OCI-LY1 (cell line): ENCODE measurements around the gene P2RX4.
"Not testable (repeated sequence)": the region's sequence is repeated elsewhere in the genome, so short reads cannot be mapped to it uniquely, and the experiment has no call there.

Experiments used
- H2AFZ ChIP-seq: fragments of 200-600 bp; sonication (generic), shearing (Covaris generic); 2 replicates; pipeline ENCODE4 v1.6.0; 2014; ENCODE audit warnings: antibody characterized with exemption, mild to moderate bottlenecking, low read length
- H3F3A ChIP-seq: fragments of 200-600 bp; sonication (generic), shearing (Covaris generic); 2 replicates; pipeline ENCODE4 v1.6.0; 2014; ENCODE audit warnings: mild to moderate bottlenecking, antibody characterized with exemption, low read length, moderate library complexity; ENCODE audit not compliant: insufficient read depth
- H3K27ac ChIP-seq: fragments of 200-600 bp; sonication (generic); 2 replicates; pipeline ENCODE4 v1.5.1; 2014; ENCODE audit warnings: low read length, mixed run types, mild to moderate bottlenecking, low read depth; ENCODE audit not compliant: poor library complexity, severe bottlenecking
- H3K27me3 ChIP-seq: fragments of 200-600 bp; sonication (generic); 2 replicates; pipeline ENCODE4 v1.6.0; 2014; ENCODE audit warnings: antibody characterized with exemption, mild to moderate bottlenecking, low read length, moderate library complexity; ENCODE audit not compliant: insufficient read depth
- H3K36me3 ChIP-seq: fragments of 200-600 bp; sonication (generic); 2 replicates; pipeline ENCODE4 v1.6.1; 2014; ENCODE audit warnings: mild to moderate bottlenecking, antibody characterized with exemption, low read length, moderate library complexity, mixed read lengths; ENCODE audit not compliant: insufficient read depth
- H3K4me1 ChIP-seq: fragments of 200-600 bp; sonication (generic); 2 replicates; pipeline ENCODE4 v1.5.1; 2014; ENCODE audit warnings: mild to moderate bottlenecking, low read length, moderate library complexity; ENCODE audit not compliant: insufficient read depth, severe bottlenecking
- H3K4me2 ChIP-seq: fragments of 200-600 bp; sonication (generic), shearing (Covaris generic); 2 replicates; pipeline ENCODE4 v1.6.1; 2014; ENCODE audit warnings: low read length
- H3K4me3 ChIP-seq: fragments of 200-600 bp; sonication (generic); 2 replicates; pipeline ENCODE4 v1.5.1; 2014; ENCODE audit warnings: low read length, low read depth, mild to moderate bottlenecking, mixed read lengths; ENCODE audit not compliant: poor library complexity, severe bottlenecking
- H3K79me2 ChIP-seq: fragments of 200-600 bp; shearing (Covaris generic); 2 replicates; pipeline ENCODE4 v1.6.1; 2016; ENCODE audit warnings: mixed run types, low read length, mixed read lengths; ENCODE audit not compliant: insufficient read depth
- H3K9ac ChIP-seq: fragments of 200-600 bp; sonication (generic), shearing (Covaris generic); 2 replicates; pipeline ENCODE4 v1.6.1; 2014; ENCODE audit warnings: mild to moderate bottlenecking, low read length, mixed read lengths
- H3K9me2 ChIP-seq: fragments of 200-600 bp; sonication (generic), shearing (Covaris generic); 2 replicates; pipeline ENCODE4 v1.6.1; 2014; ENCODE audit warnings: low read depth, mild to moderate bottlenecking, low read length, mixed read lengths
- H3K9me3 ChIP-seq: fragments of 200-600 bp; shearing (Covaris generic); 2 replicates; pipeline ENCODE4 v1.6.1; 2014; ENCODE audit warnings: low read length, mixed read lengths
- H4K20me1 ChIP-seq: fragments of 200-600 bp; sonication (generic), shearing (Covaris generic); 2 replicates; pipeline ENCODE4 v1.6.0; 2016; ENCODE audit warnings: mild to moderate bottlenecking, low read length; ENCODE audit not compliant: insufficient read depth
- CTCF ChIP-seq: fragments of 200-600 bp; sonication (generic), shearing (Covaris generic); IDR thresholded peaks from 2 replicates; pipeline ENCODE4 v1.5.1; 2017; ENCODE audit warnings: mild to moderate bottlenecking, antibody characterized with exemption, low read length, moderate library complexity, mixed read lengths
- EZH2 ChIP-seq: fragments of 200-600 bp; sonication (generic), shearing (Covaris generic); IDR thresholded peaks from 2 replicates; pipeline ENCODE4 v1.8.0; 2017; ENCODE audit warnings: borderline replicate concordance, mixed run types, mild to moderate bottlenecking, antibody characterized with exemption, low read length, moderate library complexity, mixed read lengths

P2RX4 gene

GRCh38 chr12:121203482-121203881 is 6.4 kb upstream of the P2RX4 start:
- Histone ChIP-seq H3K4me2 (no peak overlapping the region), H3K27me3 (no peaks in the 10 kb centered on the region; the same call in 1 of the 2 replicates), H3K4me3 (no peak overlapping the region), H3K9ac (no peak overlapping the region), H3K9me2 (no peaks in the 10 kb centered on the region), H3K36me3 (no peaks in the 10 kb centered on the region), H3K4me1 (no peaks in the 10 kb centered on the region), H3K9me3 (no peaks in the 10 kb centered on the region), H4K20me1 (no peaks in the 10 kb centered on the region), H3K27ac (no peak overlapping the region), H3F3A (no peaks in the 10 kb centered on the region), H2AFZ (no peak overlapping the region), H3K79me2 (no peaks in the 10 kb centered on the region)
- TF ChIP-seq EZH2: no peak
- TF ChIP-seq CTCF: no peak

DNA sequence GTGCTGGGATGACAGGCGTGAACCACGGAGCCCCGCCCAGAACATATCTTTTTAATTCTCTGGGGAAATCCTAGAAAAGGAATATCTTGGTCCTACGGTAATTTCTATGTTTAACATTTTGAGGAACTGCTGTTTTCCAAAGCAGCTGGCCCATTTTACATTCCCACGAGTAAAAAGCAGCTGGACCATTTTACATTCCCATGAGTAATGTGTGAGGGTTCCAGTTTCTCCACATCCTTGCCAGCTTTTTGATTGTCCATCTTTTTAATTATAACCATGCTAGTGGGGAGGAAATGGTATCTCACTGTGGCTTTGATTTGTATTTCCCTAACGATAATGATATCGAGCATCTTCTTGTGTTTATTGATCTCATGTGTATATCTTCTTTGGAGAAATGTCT is 4.4 kb upstream of the P2RX4 start:
- TF ChIP-seq CTCF (no peak), EZH2 (no peak)
- Histone ChIP-seq H3K4me1 (peaks cover 2% of the 10 kb centered on the region), H3K9ac (no peak overlapping the region), H3K27ac (no peak overlapping the region), H3K79me2 (no peaks in the 10 kb centered on the region), H4K20me1 (no peaks in the 10 kb centered on the region), H3K36me3 (no peaks in the 10 kb centered on the region), H3K9me2 (no peaks in the 10 kb centered on the region), H3K4me2 (no peak overlapping the region), H3F3A (no peaks in the 10 kb centered on the region), H3K4me3 (no peak overlapping the region), H3K27me3 (no peaks in the 10 kb centered on the region; the same call in 1 of the 2 replicates), H2AFZ (no peak overlapping the region), H3K9me3 (no peaks in the 10 kb centered on the region)

- H3F3A ChIP-seq, H3K27ac ChIP-seq: not testable (repeated sequence)
Observed at GRCh38 chr12:121208571-121208970, 1.4 kb upstream of the P2RX4 start.

DNA sequence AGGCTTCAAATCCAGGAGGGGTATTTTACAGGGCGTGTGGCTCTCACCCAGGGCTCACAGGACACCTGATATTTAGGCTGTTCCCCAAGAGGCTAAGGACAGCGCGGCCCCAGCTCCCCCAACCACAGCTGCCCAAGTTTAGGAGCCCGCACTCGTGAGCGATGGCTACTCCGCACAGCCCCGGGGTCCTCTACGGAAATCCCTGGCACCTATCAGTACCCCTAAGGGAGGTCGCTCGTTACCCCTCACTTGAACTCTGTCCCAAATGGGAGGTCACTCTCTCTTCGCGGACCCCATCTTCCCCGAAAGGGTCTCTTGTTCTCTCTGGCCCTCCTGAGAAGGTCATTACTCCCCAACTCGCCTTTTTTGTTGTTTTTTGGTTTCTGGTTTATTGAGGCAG is 708 bp upstream of the P2RX4 start:
- no peaks in the 10 kb centered on the region for H4K20me1 ChIP-seq
- no peaks in the 10 kb centered on the region for H3K27me3 ChIP-seq
- peak overlapping the region; percentile 92 for H3K4me2 ChIP-seq
- H3K4me1 ChIP-seq: peaks cover 11% of the 10 kb centered on the region
- H3K36me3 ChIP-seq: no peaks in the 10 kb centered on the region
- H3F3A ChIP-seq: no peaks in the 10 kb centered on the region
- no peak overlapping the region; the same call in 1 of the 2 replicates for H3K9ac ChIP-seq
- H3K9me2 ChIP-seq: no peaks in the 10 kb centered on the region
- H3K27ac ChIP-seq: no peak overlapping the region
- no peak overlapping the region for H2AFZ ChIP-seq
- no peaks in the 10 kb centered on the region for H3K79me2 ChIP-seq
- TF ChIP-seq CTCF (no peak), EZH2 (no peak)
- H3K9me3 ChIP-seq: no peaks in the 10 kb centered on the region
- peak overlapping the region; percentile 75 for H3K4me3 ChIP-seq

More at GRCh38 chr12:121208571-121208970, 1.4 kb upstream of the P2RX4 start:
- H3K4me1 ChIP-seq: peaks cover 11% of the 10 kb centered on the region
- not testable (repeated sequence) for H3K36me3 ChIP-seq, H3K9ac ChIP-seq, H3K9me3 ChIP-seq, H3K27me3 ChIP-seq, H2AFZ ChIP-seq, H3K9me2 ChIP-seq, H4K20me1 ChIP-seq, H3K79me2 ChIP-seq, H3K4me3 ChIP-seq, H3K4me2 ChIP-seq
